ENCODE results near the gene INSC. TPM values are rescaled to one million over a fixed set of nuclear protein-coding genes. Genes with fewer than 3 reads are reported as not detected.

Gene INSC
- polyA plus RNA-seq, 12 donors, result 1.0 to 3.0 (median 1.4) TPM; not detected in 2

GRCh38 chr11:15286465-15286864, 171.7 kb downstream of the INSC start:
- DNase-seq, result no peak

GRCh38 chr11:15288863-15289262, 174.1 kb downstream of the INSC start:
- DNase-seq, result no peak

GRCh38 chr11:15289723-15290122, 175.0 kb downstream of the INSC start:
- DNase-seq, result no peak

GRCh38 chr11:15291885-15292284, 177.2 kb downstream of the INSC start:
- DNase-seq, result no peak

GRCh38 chr11:15293975-15294620, 179.4 kb downstream of the INSC start:
- DNase-seq, result no peak

- no peak for DNase-seq
Observed at GRCh38 chr11:15295695-15296094, 181.0 kb downstream of the INSC start.

Other genes starting within 250 kb of the INSC start
- 10 to 100 TPM in 11 of 12 donors, not detected in 1; 12.2 to 22.8 (median 15.9) TPM for gene CYP2R1, start 222.7 kb upstream of the INSC start, polyA plus RNA-seq (ENCODE audit: insufficient read length in 12 of 12)
- not detected for gene CALCA, start 142.6 kb upstream of the INSC start, polyA plus RNA-seq (ENCODE audit: insufficient read length in 12 of 12)
- gene CALCB, start 41.3 kb upstream of the INSC start, polyA plus RNA-seq (ENCODE audit: insufficient read length in 12 of 12), result 1 to 10 TPM in 4 of 12 donors, under 1 TPM in 5, not detected in 3; 0.15 to 3.0 (median 0.46) TPM

Measured in muscle of arm (tissue), 12 donors.